GM12875 (cell line): ENCODE results near the gene KANSL1.

ENCODE experiments used
- H3K4me3 ChIP-seq: one replicate; pipeline ENCODE4 v1.5.1; 2011; ENCODE audit warnings: low read depth, low read length, control low read depth
- CTCF ChIP-seq: IDR thresholded peaks from 2 replicates; pipeline ENCODE4 v1.5.1; 2011; ENCODE audit warnings: low read depth, mild to moderate bottlenecking, control low read depth, inconsistent platforms, low read length, moderate library complexity, borderline replicate concordance; ENCODE audit not compliant: insufficient read depth

Gene KANSL1

GRCh38 chr17:46135879-46136563 is 57.2 kb downstream of the KANSL1 start:
- TF ChIP-seq CTCF = no peak
- no peak overlapping the region for H3K4me3 ChIP-seq

DNA sequence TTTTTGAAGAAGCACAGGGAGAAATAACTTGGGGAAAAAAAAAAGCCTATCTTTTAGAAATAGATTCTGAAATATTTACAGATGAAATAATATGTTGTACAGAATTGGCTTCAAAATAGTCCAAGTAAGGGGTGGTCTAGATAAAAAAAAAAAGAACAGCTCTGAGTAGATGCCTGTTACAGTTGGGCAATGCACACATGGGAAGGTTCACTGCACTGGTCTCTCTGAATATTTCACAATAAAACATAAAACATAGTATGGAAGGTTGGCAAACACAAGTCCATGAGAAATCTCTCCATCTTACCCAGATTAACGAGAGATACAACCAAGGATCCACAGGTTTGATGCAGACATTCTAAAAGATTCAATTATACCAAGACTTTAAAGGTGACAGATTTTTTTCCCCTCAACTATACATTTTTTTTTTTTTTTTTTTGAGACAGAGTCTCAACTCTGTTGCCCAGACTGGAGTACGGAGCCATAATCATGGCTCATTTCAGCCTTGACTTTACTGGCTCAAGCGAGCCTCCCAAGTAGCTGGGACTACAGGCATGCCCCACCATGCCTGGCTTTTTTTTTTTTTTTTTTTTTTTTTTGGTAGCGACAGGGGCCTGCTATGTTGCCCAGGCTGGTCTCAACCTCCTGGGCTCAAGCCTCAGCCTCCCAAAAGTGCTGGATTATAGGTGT is 58.0 kb downstream of the KANSL1 start:
- H3K4me3 ChIP-seq = no peak overlapping the region
- TF ChIP-seq CTCF = no peak

DNA sequence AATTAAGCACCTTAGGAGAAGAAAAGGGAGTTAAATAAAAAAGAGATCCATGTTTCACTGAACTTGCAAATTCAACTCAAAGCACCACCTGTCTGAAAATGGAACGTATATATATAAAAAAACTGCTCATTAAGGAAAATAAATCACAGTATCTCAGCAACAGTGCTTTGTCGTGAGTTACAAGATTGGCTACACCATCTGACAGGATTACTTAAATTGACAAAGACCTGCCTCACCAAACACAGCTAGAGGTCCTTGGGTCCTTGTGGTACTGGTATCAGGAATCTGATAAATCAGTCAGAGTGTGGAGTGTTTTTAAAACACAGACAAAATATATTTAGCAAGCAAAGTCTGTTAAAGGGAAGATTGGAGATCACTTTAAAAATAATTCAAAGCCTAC is 63.9 kb downstream of the KANSL1 start:
- no peak overlapping the region for H3K4me3 ChIP-seq
- no peak for TF ChIP-seq CTCF

DNA sequence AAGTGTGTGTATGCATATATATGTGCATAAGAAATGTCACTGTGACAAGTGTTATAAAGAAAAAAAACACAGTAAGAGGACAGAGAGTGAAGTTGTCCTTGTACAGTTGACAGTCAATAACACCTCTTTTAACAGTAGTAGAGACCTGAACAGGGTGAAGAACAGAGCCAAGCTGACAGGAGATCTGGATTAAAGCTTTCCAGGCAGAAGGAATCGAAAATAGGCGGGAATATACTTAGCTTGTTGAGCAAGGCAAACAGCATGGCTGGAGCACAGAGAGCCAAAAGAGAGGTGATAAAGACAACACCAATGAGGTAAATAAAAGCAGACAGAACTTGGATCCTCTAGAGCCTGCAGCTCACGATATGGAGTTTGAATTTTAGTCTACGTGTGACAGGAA is 64.8 kb downstream of the KANSL1 start:
- no peak for TF ChIP-seq CTCF
- H3K4me3 ChIP-seq = no peak overlapping the region

DNA sequence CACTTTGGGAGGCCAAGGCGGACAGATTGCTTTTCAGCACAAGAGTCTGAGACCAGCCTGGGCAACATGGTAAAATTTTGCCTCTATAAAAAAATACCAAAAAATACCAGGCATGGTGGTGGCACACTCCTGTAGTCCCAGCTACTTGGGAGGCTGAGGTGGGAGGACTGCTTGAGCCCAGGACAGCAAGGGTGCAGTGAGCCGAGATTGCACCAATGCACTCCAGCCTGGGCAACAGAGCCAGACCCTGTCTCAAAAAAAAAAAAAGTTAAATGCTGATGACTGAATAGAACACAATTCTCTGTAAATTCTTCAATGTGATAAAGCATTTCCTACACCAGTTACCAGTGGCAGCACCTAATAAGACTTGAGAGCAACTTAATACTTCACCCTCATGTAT is 65.7 kb downstream of the KANSL1 start:
- TF ChIP-seq CTCF = no peak

DNA sequence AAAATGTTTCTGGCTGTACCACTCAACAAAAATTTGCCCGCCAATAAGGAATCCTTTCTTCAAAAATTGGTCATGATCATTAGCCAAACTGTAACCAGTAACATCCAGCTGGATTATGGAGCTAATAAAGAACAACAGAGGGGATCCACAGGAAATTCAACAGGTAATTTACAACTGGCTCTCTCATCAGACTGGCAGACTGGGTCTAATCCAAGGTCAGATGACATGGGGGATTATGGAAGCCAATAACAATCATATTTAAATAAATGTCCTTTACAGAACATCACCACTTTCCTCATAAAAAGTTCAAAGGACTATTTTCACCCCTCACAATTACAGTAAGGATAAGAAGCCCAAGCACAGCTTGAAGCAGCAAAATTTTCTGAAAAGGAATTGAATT is 66.4 kb downstream of the KANSL1 start:
- no peak for TF ChIP-seq CTCF
- no peak overlapping the region for H3K4me3 ChIP-seq

More for the DNA sequence above, 65.7 kb downstream of the KANSL1 start:
- no peak overlapping the region for H3K4me3 ChIP-seq

DNA sequence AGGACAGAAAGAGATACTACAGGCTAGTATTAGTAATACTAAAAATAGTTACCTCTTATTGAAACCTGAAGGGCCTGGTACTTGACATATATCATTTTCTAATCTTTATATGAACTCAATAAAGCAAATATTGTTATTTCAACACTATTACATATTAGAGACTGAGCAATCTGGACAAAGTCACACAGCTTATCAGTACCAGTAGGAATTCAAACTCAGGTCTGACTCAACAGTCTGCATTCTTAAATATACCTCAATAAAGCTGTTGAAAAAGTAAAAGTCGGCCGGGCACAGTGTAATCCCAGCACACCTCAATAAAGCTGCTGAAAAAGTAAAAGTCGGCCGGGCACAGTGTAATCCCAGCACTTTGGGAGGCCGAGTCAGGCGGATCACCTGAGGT is 67.4 kb downstream of the KANSL1 start:
- no peak overlapping the region for H3K4me3 ChIP-seq
- no peak for TF ChIP-seq CTCF
